Brain microvascular endothelial cell (primary cell): ENCODE measurements around the gene HOATZ.

ENCODE experiments used
- DNase-seq: peaks from one replicate; pipeline ENCODE4 v3.0.0-alpha.2; 2020
- H3K27ac ChIP-seq: fragments of 250-450 bp; sonication (Bioruptor Pico); 2 replicates; pipeline ENCODE4 v1.5.1; 2020; ENCODE audit warnings: mild to moderate bottlenecking, moderate library complexity
- H3K27me3 ChIP-seq: fragments of 250-450 bp; sonication (Bioruptor Pico); replicated peaks from 2 replicates; pipeline ENCODE4 v1.5.1; 2020; ENCODE audit warnings: mild to moderate bottlenecking
- H3K36me3 ChIP-seq: fragments of 250-450 bp; sonication (Bioruptor Pico); replicated peaks from 2 replicates; pipeline ENCODE4 v1.5.1; 2020; ENCODE audit warnings: mild to moderate bottlenecking
- H3K4me3 ChIP-seq: 2 replicates; pipeline ENCODE4 v1.5.1; 2011; ENCODE audit warnings: low read depth, mild to moderate bottlenecking, control low read depth, low read length, moderate library complexity
- in situ Hi-C: cut with HindIII; loops from 2 replicates; pipeline ENCODE4 v1.10.0; 2017; ENCODE audit warnings: low sequenced_read_pairs, low pct_ligation_motif_present
- TF ChIP-seq, protein P1 (sequence below): IDR thresholded peaks from 2 replicates; pipeline ENCODE4 v1.5.1; 2011; ENCODE audit warnings: low read depth, mild to moderate bottlenecking, moderate library complexity, low read length, control low read depth, inconsistent platforms; ENCODE audit errors: missing control alignments

The HOATZ gene

DNA sequence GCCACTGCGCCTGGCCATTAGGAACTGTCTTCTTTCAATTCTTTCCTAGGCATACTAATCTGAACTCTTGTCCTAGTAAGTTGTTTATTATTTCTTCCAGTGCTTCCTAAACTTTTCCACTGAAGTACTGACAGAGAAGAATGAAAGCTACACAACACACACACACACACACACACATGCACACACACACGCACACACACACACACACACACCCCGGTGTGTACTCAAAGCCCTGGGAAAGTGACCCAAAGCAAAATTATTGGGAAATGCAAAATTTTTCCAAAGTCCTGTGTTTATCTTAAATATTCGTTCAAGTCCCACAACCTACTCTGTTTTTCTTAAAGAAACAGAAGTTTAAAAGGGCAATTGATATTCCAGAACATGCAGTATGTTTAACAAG is 68.3 kb downstream of the HOATZ start:
- H3K27ac ChIP-seq = no peak overlapping the region
- TF ChIP-seq, protein P1, sequence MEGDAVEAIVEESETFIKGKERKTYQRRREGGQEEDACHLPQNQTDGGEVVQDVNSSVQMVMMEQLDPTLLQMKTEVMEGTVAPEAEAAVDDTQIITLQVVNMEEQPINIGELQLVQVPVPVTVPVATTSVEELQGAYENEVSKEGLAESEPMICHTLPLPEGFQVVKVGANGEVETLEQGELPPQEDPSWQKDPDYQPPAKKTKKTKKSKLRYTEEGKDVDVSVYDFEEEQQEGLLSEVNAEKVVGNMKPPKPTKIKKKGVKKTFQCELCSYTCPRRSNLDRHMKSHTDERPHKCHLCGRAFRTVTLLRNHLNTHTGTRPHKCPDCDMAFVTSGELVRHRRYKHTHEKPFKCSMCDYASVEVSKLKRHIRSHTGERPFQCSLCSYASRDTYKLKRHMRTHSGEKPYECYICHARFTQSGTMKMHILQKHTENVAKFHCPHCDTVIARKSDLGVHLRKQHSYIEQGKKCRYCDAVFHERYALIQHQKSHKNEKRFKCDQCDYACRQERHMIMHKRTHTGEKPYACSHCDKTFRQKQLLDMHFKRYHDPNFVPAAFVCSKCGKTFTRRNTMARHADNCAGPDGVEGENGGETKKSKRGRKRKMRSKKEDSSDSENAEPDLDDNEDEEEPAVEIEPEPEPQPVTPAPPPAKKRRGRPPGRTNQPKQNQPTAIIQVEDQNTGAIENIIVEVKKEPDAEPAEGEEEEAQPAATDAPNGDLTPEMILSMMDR = no peak
- H3K4me3 ChIP-seq = no peak overlapping the region
- no peak for DNase-seq
- H3K27me3 ChIP-seq = no peaks in the 10 kb centered on the region
- no peaks in the 10 kb centered on the region for H3K36me3 ChIP-seq
- in situ Hi-C loops = loop anchor here (25.0 kb wide), 1 partner anchor 254 kb away; no protein-coding TSS in a partner anchor

DNA sequence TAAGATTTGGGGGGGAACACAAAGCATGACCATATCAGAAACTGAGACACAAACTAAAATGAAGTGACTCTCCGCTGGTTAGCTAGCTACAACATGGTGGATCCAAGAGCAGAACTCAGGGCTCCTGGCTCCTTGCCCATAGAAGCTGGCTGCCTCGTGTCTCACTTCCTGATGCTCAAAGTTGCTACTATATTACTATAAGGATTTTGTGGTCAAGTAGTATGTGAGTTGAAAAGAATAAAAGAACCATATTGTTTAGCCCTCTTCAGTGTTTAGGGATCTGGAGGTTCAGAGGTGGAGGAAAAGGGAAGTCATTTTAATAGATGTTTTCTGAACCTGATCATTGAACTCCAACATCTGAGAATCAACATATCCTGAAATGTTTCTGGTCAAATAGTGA is 70.8 kb downstream of the HOATZ start:
- no peaks in the 10 kb centered on the region for H3K36me3 ChIP-seq
- no peaks in the 10 kb centered on the region for H3K27me3 ChIP-seq
- H3K27ac ChIP-seq = no peak overlapping the region
- peak; percentile 91 for DNase-seq
- TF ChIP-seq, protein P1 = no peak
- no peak overlapping the region for H3K4me3 ChIP-seq
- in situ Hi-C loops = loop anchor here (25.0 kb wide), 1 partner anchor 252 kb away; no protein-coding TSS in a partner anchor

GRCh38 chr11:111586388-111586831 is 71.8 kb downstream of the HOATZ start:
- H3K4me3 ChIP-seq = no peak overlapping the region
- no peak overlapping the region for H3K27ac ChIP-seq
- in situ Hi-C loops = loop anchor here (25.0 kb wide), 1 partner anchor 251 kb away; no protein-coding TSS in a partner anchor
- TF ChIP-seq, protein P1 = peak; percentile 62
- H3K36me3 ChIP-seq = no peaks in the 10 kb centered on the region
- H3K27me3 ChIP-seq = no peaks in the 10 kb centered on the region
- DNase-seq = peak; percentile 61
